Smooth muscle cell (in vitro differentiated cells): ENCODE measurements around the gene ARHGEF17. TPM values are rescaled to one million over a fixed set of nuclear protein-coding genes. Genes with fewer than 3 reads are reported as not detected.

Source experiments
- DNase-seq: peaks from one replicate; lab custom pipeline; 2025; ENCODE audit not compliant: unreplicated experiment; lab: John Stamatoyannopoulos, UW
- H2AFZ ChIP-seq: fragments of 200-600 bp; sonication (generic); 2 replicates; pipeline ENCODE4 v1.6.0; 2016; ENCODE audit warnings: antibody characterized with exemption, low read depth, mild to moderate bottlenecking
- H3F3A ChIP-seq: fragments of 200-600 bp; sonication (generic); 2 replicates; pipeline ENCODE4 v1.6.0; 2017; ENCODE audit warnings: antibody characterized with exemption, low read depth
- H3K27ac ChIP-seq: fragments of 200-600 bp; sonication (generic); 2 replicates; pipeline ENCODE4 v1.5.1; 2016; ENCODE audit warnings: low read depth, mild to moderate bottlenecking
- H3K27me3 ChIP-seq: fragments of 200-600 bp; sonication (generic); 2 replicates; pipeline ENCODE4 v1.6.1; 2016; ENCODE audit warnings: low read depth, mild to moderate bottlenecking
- H3K36me3 ChIP-seq: fragments of 200-600 bp; sonication (generic); 2 replicates; pipeline ENCODE4 v1.5.1; 2016; ENCODE audit warnings: low read depth
- H3K4me1 ChIP-seq: fragments of 200-600 bp; sonication (generic); 2 replicates; pipeline ENCODE4 v1.5.1; 2016; ENCODE audit warnings: low read depth
- H3K4me2 ChIP-seq: fragments of 200-600 bp; sonication (generic); 2 replicates; pipeline ENCODE4 v1.6.0; 2016; ENCODE audit warnings: mild to moderate bottlenecking
- H3K4me3 ChIP-seq: fragments of 200-600 bp; sonication (generic); 2 replicates; pipeline ENCODE4 v1.5.1; 2016; ENCODE audit warnings: mild to moderate bottlenecking
- H3K79me2 ChIP-seq: fragments of 200-600 bp; sonication (generic); 2 replicates; pipeline ENCODE4 v1.6.0; 2016; ENCODE audit warnings: low read depth, mild to moderate bottlenecking
- H3K9ac ChIP-seq: fragments of 200-600 bp; sonication (generic); 2 replicates; pipeline ENCODE4 v1.6.0; 2016; ENCODE audit warnings: low read depth
- H3K9me3 ChIP-seq: fragments of 200-600 bp; sonication (generic); replicated peaks from 2 replicates; pipeline ENCODE4 v1.5.1; 2016; ENCODE audit warnings: low read depth
- H4K20me1 ChIP-seq: fragments of 200-600 bp; sonication (generic); 2 replicates; pipeline ENCODE4 v1.6.0; 2016; ENCODE audit warnings: low read depth
- WGBS: methylation state at CpG from one replicate; pipeline ENCODE4 v1.1.7; 2016; ENCODE audit warnings: low lambda C conversion rate; 5-methylcytosine and 5-hydroxymethylcytosine counted together
- polyA plus RNA-seq: library from polyadenylated mRNA; unstranded; fragments of >200 nt; fragmentation: Nextera tagmentation; extraction: Ambion mirVana; gene quantifications from 2 replicates; pipeline ENCODE4 v1.2.1, GENCODE V29; 2016
- total RNA-seq: library from RNA; depleted of rRNA; stranded (reverse); fragments of >200 nt; gene quantifications from 2 replicates; pipeline ENCODE4 v1.2.3, GENCODE V29; 2014
- TF ChIP-seq, protein P1 (sequence below): fragments of 200-600 bp; sonication (generic); IDR thresholded peaks from 2 replicates; pipeline ENCODE4 v1.5.1; 2017; ENCODE audit warnings: borderline replicate concordance, mild to moderate bottlenecking, antibody characterized with exemption; ENCODE audit not compliant: insufficient read depth, poor library complexity, severe bottlenecking

Gene ARHGEF17
- total and polyA plus RNA-seq, 2 experiments from 2014 or later, result 18.0 to 27.8 TPM

DNA sequence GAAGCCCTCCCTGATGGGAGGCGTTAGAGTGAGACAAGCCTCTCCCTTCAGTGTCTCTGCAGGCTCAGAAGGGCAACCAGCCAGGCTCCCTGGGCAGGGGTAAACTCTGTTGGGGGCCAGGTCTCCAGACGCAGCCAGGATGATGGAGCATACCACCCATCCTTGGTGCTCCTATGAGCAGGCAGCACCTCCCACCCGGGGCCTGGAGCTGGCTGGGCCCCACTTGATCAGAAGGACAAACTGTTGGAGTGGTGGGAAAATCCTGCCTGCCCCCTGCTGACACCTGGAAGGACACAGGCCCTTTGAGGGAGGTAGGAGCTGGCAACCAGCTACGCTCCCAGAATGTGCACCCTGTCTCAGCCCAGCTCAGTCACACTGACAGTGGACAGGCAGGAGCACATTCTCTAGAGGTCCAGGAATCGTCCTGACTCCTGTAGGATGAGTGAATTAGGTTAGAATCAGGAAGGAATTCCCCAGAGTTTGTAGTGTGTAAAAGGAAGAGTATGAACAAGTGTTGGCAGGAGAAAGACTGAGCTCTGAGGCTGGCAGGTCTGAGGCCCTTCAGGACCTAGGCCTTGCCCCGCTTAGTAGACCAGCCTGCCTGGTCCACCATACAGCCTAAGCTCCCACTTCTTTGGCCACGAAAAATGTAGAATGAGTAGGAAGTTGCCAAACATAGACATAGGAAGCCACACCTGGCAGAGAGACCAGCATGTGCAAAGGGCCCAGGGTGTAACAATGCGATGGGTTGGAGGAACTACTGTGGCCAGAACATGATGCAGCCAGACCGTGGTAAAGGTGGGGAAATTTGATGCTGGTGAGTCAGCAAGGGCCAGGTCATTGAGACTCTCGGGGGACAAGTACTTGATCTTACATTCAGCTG lies 19.1 kb downstream of the ARHGEF17 start:
- Histone ChIP-seq H3K9me3 (no peaks in the 10 kb centered on the region), H3K4me3 (no peak overlapping the region), H3K36me3 (no peaks in the 10 kb centered on the region), H3K79me2 (peaks cover 88% of the 10 kb centered on the region), H3K4me1 (peaks cover 58% of the 10 kb centered on the region), H3K4me2 (no peak overlapping the region), H3K9ac (no peak overlapping the region), H4K20me1 (peaks cover 34% of the 10 kb centered on the region), H3K27me3 (no peaks in the 10 kb centered on the region), H2AFZ (no peak overlapping the region), H3F3A (peaks cover 19% of the 10 kb centered on the region), H3K27ac (peak overlapping the region; percentile 28)
- WGBS, result 78% methylated on average over 10 of the region's 10 CpGs
- DNase-seq, result no peak
- TF ChIP-seq, protein P1, sequence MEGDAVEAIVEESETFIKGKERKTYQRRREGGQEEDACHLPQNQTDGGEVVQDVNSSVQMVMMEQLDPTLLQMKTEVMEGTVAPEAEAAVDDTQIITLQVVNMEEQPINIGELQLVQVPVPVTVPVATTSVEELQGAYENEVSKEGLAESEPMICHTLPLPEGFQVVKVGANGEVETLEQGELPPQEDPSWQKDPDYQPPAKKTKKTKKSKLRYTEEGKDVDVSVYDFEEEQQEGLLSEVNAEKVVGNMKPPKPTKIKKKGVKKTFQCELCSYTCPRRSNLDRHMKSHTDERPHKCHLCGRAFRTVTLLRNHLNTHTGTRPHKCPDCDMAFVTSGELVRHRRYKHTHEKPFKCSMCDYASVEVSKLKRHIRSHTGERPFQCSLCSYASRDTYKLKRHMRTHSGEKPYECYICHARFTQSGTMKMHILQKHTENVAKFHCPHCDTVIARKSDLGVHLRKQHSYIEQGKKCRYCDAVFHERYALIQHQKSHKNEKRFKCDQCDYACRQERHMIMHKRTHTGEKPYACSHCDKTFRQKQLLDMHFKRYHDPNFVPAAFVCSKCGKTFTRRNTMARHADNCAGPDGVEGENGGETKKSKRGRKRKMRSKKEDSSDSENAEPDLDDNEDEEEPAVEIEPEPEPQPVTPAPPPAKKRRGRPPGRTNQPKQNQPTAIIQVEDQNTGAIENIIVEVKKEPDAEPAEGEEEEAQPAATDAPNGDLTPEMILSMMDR, result no peak

DNA sequence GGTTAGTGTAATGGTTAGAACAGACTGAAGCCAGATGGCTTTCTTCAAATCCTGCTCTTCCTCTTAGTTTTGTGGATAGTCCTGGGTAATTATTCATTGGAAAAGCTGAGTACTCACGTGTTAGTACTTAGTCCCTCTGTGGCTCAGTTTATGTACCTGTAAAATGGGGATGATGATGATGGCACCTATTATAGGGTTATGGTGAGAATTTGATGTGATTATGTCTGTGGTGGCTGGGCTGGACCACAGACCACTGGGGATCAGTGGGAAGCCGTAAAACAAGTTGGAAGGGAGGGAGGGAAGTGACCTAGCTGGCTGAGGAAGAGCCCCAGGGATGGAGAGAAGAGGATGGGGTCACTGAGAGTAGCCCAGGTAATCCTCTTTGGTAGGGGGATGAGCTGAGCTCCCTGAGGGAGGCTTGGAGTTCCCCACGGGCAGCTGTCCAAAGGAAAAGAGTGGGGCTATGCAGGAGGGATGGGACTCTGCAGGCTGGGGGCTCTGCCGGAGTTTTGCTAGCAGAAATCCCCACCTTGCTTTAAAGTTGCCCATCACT lies 19.8 kb downstream of the ARHGEF17 start:
- H4K20me1 ChIP-seq, result peaks cover 31% of the 10 kb centered on the region
- no peak overlapping the region for H2AFZ ChIP-seq
- H3K4me1 ChIP-seq, result peaks cover 59% of the 10 kb centered on the region
- WGBS, result 81% methylated on average over 4 of the region's 4 CpGs
- H3K4me2 ChIP-seq, result no peak overlapping the region
- no peaks in the 10 kb centered on the region for H3K9me3 ChIP-seq
- no peak overlapping the region for H3K4me3 ChIP-seq
- H3K27ac ChIP-seq, result peak overlapping the region; percentile 28
- no peak for DNase-seq
- peaks cover 26% of the 10 kb centered on the region for H3F3A ChIP-seq
- no peaks in the 10 kb centered on the region for H3K27me3 ChIP-seq
- H3K9ac ChIP-seq, result no peak overlapping the region
- TF ChIP-seq, protein P1, result no peak
- no peaks in the 10 kb centered on the region for H3K36me3 ChIP-seq
- peaks cover 87% of the 10 kb centered on the region for H3K79me2 ChIP-seq

DNA sequence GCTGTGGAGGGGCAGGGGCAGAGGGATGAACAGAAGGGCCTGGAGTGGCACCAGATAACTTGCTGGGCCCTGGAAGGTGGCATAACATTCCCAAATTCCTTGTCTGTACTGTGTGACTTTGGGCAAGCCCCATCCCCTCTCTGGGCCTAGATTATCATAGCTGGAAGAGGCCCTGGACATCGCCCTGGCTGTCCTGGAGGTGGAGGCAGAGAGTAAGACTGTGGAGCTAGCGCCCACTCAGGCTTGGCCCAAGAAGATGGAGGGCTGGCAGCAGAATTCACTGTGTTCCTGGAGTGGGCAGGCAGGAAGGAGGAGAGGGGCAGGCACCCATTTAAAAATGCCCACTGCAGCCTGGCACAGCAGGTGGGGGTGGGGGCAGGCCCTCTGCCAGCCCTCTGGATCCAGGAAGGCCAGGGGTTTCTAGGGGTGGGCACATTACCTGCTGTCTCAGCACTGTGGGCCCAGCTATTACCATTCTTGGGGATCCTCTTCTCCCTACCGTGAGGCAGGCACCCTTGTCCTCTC lies 22.6 kb downstream of the ARHGEF17 start:
- Histone ChIP-seq H3F3A (peaks cover 32% of the 10 kb centered on the region), H3K9me3 (no peaks in the 10 kb centered on the region), H2AFZ (no peak overlapping the region), H3K9ac (no peak overlapping the region), H3K4me3 (no peak overlapping the region), H3K79me2 (peaks cover 83% of the 10 kb centered on the region), H3K4me2 (peak overlapping the region; percentile 81), H3K36me3 (no peaks in the 10 kb centered on the region), H3K4me1 (peaks cover 57% of the 10 kb centered on the region), H3K27me3 (no peaks in the 10 kb centered on the region), H3K27ac (peak overlapping the region; percentile 81), H4K20me1 (peaks cover 48% of the 10 kb centered on the region)
- TF ChIP-seq, protein P1, result peak; percentile 27
- WGBS, result 64% methylated on average over 3 of the region's 3 CpGs
- no peak for DNase-seq
